Measurements from ENCODE around the gene PLEKHH3.
"Not testable (repeated sequence)": the region's sequence is repeated elsewhere in the genome, so short reads cannot be mapped to it uniquely, and the experiment has no call there.

PLEKHH3 gene

DNA sequence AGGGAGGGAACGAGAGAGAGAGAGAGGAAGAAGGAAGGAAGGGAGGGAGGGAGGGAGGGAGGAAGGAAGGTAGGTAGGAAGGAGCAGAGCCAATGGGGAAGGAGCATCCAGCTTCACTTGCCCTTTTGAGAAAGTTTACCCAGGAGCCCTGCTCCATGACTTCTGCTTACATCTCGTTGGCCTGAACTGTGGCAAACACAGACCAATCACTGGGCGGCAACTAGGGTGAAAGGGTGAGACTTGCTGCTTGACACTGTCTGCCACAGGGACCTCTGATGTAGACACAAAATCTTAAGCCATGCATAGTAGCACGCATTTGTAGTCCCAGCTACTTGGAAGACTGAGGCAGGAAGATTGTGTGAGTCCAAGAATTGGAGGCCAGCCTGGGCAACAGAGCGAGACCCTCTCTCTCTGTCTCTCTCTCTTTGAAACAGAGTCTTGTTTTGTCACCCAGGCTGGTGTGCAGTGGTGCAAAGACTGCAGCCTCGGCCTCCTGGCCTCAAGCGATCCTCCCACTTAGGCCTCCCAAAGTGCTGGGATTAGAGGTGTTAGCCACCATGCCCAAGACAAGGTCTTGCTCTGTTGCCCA, 37.2 kb downstream of the PLEKHH3 start:
- Histone ChIP-seq H3K27ac (no peak overlapping the region), H3K4me1 (no peaks in the 10 kb centered on the region), H3K9me3 (no peaks in the 10 kb centered on the region), H3K4me3 (no peak overlapping the region), H3K27me3 (no peaks in the 10 kb centered on the region), H3K36me3 (no peaks in the 10 kb centered on the region)
- intact Hi-C loops (cut with DNase I; ENCODE audit: low total_unique reads): no loop called here
- DNase-seq: no peak
- TF ChIP-seq, protein P1, sequence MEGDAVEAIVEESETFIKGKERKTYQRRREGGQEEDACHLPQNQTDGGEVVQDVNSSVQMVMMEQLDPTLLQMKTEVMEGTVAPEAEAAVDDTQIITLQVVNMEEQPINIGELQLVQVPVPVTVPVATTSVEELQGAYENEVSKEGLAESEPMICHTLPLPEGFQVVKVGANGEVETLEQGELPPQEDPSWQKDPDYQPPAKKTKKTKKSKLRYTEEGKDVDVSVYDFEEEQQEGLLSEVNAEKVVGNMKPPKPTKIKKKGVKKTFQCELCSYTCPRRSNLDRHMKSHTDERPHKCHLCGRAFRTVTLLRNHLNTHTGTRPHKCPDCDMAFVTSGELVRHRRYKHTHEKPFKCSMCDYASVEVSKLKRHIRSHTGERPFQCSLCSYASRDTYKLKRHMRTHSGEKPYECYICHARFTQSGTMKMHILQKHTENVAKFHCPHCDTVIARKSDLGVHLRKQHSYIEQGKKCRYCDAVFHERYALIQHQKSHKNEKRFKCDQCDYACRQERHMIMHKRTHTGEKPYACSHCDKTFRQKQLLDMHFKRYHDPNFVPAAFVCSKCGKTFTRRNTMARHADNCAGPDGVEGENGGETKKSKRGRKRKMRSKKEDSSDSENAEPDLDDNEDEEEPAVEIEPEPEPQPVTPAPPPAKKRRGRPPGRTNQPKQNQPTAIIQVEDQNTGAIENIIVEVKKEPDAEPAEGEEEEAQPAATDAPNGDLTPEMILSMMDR (IDR thresholded peaks at IDR 0.05): no peak

DNA sequence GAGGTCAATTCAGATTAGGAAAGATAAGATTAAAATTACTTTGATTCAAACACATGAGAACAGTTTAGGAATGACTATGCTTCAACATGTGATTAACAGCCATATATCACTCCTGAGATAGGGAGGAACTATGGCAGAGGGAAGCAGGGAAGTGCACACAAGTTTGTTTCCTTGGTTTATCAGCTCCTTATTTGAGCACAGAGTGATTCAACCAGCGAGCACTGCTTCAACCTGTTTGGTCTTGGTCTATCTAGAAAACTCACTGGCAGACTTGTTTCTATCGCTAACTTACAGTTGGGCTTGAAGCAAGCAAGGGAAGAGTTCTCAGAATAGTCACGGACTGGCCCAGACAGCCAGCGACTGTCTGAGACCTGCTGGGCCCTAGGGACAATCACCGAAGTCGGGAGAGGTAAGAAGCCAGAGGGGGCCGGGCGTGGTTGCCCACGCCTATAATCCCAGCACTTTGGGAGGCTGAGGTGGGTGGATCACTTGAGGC, 43.8 kb downstream of the PLEKHH3 start:
- Histone ChIP-seq H3K4me3 (no peak overlapping the region), H3K36me3 (no peaks in the 10 kb centered on the region), H3K27me3 (no peaks in the 10 kb centered on the region), H3K27ac (no peak overlapping the region), H3K9me3 (no peaks in the 10 kb centered on the region), H3K4me1 (no peaks in the 10 kb centered on the region)
- TF ChIP-seq, protein P1 (IDR thresholded peaks at IDR 0.05): no peak
- DNase-seq: no peak
- intact Hi-C loops (cut with DNase I; ENCODE audit: low total_unique reads): no loop called here

GRCh38 chr17:42629411-42630009, 47.3 kb downstream of the PLEKHH3 start:
- TF ChIP-seq, protein P1 (IDR thresholded peaks at IDR 0.05): no peak
- no peak for DNase-seq

DNA sequence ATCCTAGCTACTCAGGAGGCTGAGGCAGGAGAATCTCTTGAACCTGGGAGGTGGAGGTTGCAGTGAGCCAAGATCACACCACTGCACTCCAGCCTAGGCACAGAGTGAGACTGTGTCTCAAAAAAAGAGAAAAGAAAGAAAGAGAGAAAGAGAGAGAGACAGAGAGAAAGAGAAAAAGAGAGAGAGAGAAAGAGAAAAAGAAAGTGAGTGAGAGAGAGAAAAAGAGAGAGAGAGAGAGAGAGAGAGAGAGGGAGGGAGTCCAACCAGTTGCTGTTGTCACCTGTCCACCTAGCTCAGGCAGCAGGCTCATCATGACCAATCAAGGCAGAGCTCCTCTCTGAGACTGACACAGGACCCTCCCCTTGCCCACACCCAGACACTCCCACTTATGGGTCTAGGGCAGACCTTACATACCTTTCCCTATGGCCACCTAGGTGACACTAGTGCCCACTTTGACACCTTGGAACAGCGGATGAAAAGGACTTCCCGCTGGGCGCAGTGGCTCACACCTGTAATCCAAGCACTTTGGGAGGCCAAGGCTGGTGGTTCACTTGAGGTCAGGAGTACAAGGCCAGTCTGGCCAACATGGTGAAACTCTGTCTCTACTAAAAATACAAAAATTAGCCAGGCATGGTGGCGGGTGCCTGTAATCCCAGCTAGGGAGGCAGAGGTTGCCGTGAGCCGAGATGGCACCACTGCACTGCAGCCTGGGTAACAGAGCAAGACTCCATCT, 49.6 kb downstream of the PLEKHH3 start:
- H3K4me1 ChIP-seq; H3K4me3 ChIP-seq; DNase-seq; H3K9me3 ChIP-seq; H3K36me3 ChIP-seq; H3K27ac ChIP-seq; H3K27me3 ChIP-seq; intact Hi-C loops (cut with DNase I; ENCODE audit: low total_unique reads): not testable (repeated sequence)

More at GRCh38 chr17:42629411-42630009, 47.3 kb downstream of the PLEKHH3 start:
- intact Hi-C loops (cut with DNase I; ENCODE audit: low total_unique reads): no loop called here
- no peaks in the 10 kb centered on the region for H3K9me3 ChIP-seq
- no peaks in the 10 kb centered on the region for H3K4me1 ChIP-seq
- H3K27me3 ChIP-seq: no peaks in the 10 kb centered on the region
- H3K36me3 ChIP-seq: no peaks in the 10 kb centered on the region
- H3K4me3 ChIP-seq: no peak overlapping the region
- no peak overlapping the region for H3K27ac ChIP-seq

DNA sequence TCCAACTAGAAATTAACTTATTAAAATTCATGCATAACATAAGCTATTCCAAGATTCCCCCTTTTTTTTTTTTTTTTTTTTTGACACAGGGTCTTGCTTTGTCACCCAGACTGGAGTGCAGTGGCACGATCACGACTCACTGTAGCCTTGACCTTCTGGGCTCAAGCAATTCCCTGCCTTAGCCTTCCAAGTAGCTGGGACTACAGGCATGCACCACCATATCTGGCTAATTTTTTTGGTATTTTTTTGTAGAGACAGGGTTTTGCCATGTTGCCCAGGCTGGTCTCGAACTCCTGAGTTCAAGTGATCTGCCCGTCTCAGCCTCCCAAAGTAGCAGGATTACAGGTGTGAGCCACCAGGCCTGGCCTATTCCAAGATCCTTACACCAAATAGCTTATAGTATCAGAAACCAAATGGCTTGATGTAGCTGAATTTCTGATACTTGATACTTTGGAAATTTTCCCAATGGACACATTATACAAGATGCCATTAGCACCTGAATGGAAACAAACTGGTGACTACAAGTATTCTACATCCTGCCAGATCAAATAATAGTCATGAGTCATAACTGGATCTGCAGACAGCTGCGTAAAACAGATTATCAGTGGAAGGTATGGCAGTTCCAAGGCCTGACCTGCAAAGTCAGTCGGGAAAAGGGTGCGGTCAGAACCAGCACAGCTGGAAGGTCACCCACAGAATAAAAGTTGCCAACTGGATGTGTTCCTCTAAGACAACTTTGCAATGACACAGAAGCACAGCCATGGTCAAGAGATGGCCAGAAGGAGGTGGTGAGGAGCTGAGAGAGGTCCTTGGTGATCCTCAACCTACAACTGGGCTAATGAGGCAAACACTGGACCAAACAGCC, 52.8 kb downstream of the PLEKHH3 start:
- Histone ChIP-seq H3K4me3 (no peak overlapping the region), H3K27me3 (no peaks in the 10 kb centered on the region), H3K4me1 (peaks cover 0 to 1% (median under 1%) of the 10 kb centered on the region in 4 donors), H3K27ac (no peak overlapping the region), H3K36me3 (no peaks in the 10 kb centered on the region), H3K9me3 (no peaks in the 10 kb centered on the region)
- no peak for DNase-seq
- TF ChIP-seq, protein P1 (IDR thresholded peaks at IDR 0.05): no peak
- intact Hi-C loops (cut with DNase I; ENCODE audit: low total_unique reads): no loop called here
